AG04450 (cell line): ENCODE results near the gene LRRC71. TPM values are rescaled to one million over a fixed set of nuclear protein-coding genes. Genes with fewer than 3 reads are reported as not detected.

Experiments used
- CTCF ChIA-PET: fragments of 300-600, 350-600 bp; formaldehyde crosslinking; extraction: SDS; loops from one replicate; lab custom pipeline; 2022; ENCODE audit warnings: antibody characterized with exemption, inconsistent platforms; lab: Charles Lee
- POLR2A ChIA-PET: fragments of 350-600 bp; formaldehyde crosslinking; extraction: SDS; loops from one replicate; lab custom pipeline; 2021; ENCODE audit warnings: antibody characterized with exemption, inconsistent platforms; lab: Yijun Ruan, JAX
- DNase-seq: peaks from one replicate; pipeline ENCODE4 v3.0.0-alpha.2; 2011; ENCODE audit warnings: low read depth, low spot score
- H3K27ac ChIP-seq: one replicate; pipeline ENCODE4 v1.5.1; 2012; ENCODE audit warnings: low read depth, low read length, control low read depth
- H3K27me3 ChIP-seq: one replicate; pipeline ENCODE4 v1.6.0; 2012; ENCODE audit warnings: low read length; ENCODE audit not compliant: control insufficient read depth, insufficient read depth
- H3K4me3 ChIP-seq: 2 replicates; pipeline ENCODE4 v1.5.1; 2011; ENCODE audit warnings: mild to moderate bottlenecking, low read depth, low read length, control low read depth
- H3K9me3 ChIP-seq: 2 replicates; pipeline ENCODE4 v1.5.1; 2012; ENCODE audit warnings: low read length; ENCODE audit not compliant: control insufficient read depth, insufficient read depth
- CTCF ChIP-seq: IDR thresholded peaks from 2 replicates; pipeline ENCODE4 v1.5.1; 2011; ENCODE audit warnings: low read depth, low read length, control low read depth, inconsistent platforms
- polyA plus RNA-seq: library from polyadenylated mRNA; depleted of rRNA; stranded (reverse); fragments of >200 nt; gene quantifications from 2 replicates; pipeline ENCODE4 v1.2.3, GENCODE V29; 2011

LRRC71 gene
- polyA plus RNA-seq, 1 experiment = not detected

- H3K9me3 ChIP-seq = no peaks in the 10 kb centered on the region
- H3K27me3 ChIP-seq = no peaks in the 10 kb centered on the region
- H3K4me3 ChIP-seq = no peak overlapping the region
- TF ChIP-seq CTCF = no peak
- CTCF ChIA-PET = no interaction called here
- POLR2A ChIA-PET = no interaction called here
- no peak for DNase-seq
- no peak overlapping the region for H3K27ac ChIP-seq
Observed at GRCh38 chr1:156944268-156944667, 23.8 kb downstream of the LRRC71 start.

GRCh38 chr1:156944848-156945247, 24.4 kb downstream of the LRRC71 start:
- ChIA-PET POLR2A (no interaction called here), CTCF (no interaction called here)
- TF ChIP-seq CTCF = no peak
- Histone ChIP-seq H3K27me3 (no peaks in the 10 kb centered on the region), H3K27ac (no peak overlapping the region), H3K4me3 (no peak overlapping the region), H3K9me3 (no peaks in the 10 kb centered on the region)
- no peak for DNase-seq

- Histone ChIP-seq H3K27ac (no peak overlapping the region), H3K27me3 (no peaks in the 10 kb centered on the region), H3K4me3 (no peak overlapping the region), H3K9me3 (no peaks in the 10 kb centered on the region)
- ChIA-PET POLR2A (no interaction called here), CTCF (no interaction called here)
- no peak for DNase-seq
- no peak for TF ChIP-seq CTCF
Observed at GRCh38 chr1:156945881-156946661, 25.6 kb downstream of the LRRC71 start.

- ChIA-PET CTCF (no interaction called here), POLR2A (no interaction called here)
- no peaks in the 10 kb centered on the region for H3K27me3 ChIP-seq
- no peak for DNase-seq
- TF ChIP-seq CTCF = no peak
- no peak overlapping the region for H3K4me3 ChIP-seq
- no peaks in the 10 kb centered on the region for H3K9me3 ChIP-seq
- no peak overlapping the region for H3K27ac ChIP-seq
Observed at GRCh38 chr1:156947127-156947526, 26.7 kb downstream of the LRRC71 start.

- POLR2A ChIA-PET = no interaction called here
- Histone ChIP-seq H3K27ac (no peak overlapping the region), H3K4me3 (no peak overlapping the region), H3K9me3 (no peaks in the 10 kb centered on the region), H3K27me3 (no peaks in the 10 kb centered on the region)
- TF ChIP-seq CTCF = no peak
- no peak for DNase-seq
- CTCF ChIA-PET = interaction anchor here (0.5 to 1.0 kb wide), 2 partner anchors 84 to 344 kb away, joined by 3 to 4 read pairs; no protein-coding TSS in a partner anchor
Observed at GRCh38 chr1:156947818-156948525, 27.5 kb downstream of the LRRC71 start.
